ENCODE measurements around the gene MYCL. TPM values are rescaled to one million over a fixed set of nuclear protein-coding genes. Genes with fewer than 3 reads are reported as not detected.

The MYCL gene
- total RNA-seq, 4 donors from 2014 or later: 62.7 to 131 (median 95.1) TPM

DNA sequence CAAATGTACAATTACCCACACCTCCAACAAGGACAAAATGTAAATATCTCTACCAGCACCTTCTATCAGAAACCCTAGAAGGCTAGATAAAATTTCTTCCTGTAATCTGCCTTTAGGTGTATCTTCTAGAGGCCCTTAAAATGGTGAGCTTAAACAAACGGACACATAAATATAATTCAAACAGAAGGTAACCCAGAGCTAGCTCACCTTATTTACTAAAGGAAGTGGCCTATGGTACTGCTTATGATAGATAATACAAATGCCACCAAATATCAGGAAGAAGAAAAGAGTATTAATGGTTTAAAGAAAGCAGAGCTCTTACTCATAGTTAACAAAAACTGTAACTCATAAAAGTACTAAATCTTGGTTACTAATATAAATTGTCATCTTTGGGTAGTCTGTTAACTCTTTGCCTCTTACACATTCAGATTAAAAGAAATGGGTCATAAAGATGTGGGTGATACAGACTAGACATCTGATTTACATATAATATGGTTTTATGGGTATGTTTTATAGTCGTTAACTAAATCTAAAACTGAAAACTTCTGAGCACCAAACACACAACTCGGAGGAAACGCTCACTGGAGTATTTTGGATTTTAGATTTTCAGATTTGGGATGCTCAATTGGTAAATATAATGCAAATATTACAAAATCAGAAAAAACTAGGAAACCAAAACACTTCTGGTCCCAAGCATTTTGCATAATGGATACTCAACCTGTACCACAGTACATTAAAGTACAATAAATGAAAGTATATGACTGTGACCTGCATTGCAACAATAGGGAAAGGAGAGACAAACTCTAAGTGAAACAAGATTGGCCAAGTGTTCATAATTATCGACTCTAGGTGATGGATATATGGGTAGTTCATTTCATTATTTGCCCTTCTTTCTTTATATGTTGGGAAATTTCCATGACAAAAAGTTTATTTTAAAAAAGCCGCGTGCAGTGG, 41.6 kb downstream of the MYCL start:
- 88% methylated on average over 7 of the region's 7 CpGs for WGBS
- no peaks in the 10 kb centered on the region for H3K27me3 ChIP-seq
- no peak overlapping the region for H3K27ac ChIP-seq
- TF ChIP-seq, protein P1, sequence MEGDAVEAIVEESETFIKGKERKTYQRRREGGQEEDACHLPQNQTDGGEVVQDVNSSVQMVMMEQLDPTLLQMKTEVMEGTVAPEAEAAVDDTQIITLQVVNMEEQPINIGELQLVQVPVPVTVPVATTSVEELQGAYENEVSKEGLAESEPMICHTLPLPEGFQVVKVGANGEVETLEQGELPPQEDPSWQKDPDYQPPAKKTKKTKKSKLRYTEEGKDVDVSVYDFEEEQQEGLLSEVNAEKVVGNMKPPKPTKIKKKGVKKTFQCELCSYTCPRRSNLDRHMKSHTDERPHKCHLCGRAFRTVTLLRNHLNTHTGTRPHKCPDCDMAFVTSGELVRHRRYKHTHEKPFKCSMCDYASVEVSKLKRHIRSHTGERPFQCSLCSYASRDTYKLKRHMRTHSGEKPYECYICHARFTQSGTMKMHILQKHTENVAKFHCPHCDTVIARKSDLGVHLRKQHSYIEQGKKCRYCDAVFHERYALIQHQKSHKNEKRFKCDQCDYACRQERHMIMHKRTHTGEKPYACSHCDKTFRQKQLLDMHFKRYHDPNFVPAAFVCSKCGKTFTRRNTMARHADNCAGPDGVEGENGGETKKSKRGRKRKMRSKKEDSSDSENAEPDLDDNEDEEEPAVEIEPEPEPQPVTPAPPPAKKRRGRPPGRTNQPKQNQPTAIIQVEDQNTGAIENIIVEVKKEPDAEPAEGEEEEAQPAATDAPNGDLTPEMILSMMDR (IDR thresholded peaks at IDR 0.05): no peak
- TF ChIP-seq EP300 (IDR thresholded peaks at IDR 0.05) (no peak), POLR2AphosphoS5 (IDR thresholded peaks at IDR 0.05) (no peak), POLR2A (IDR thresholded peaks at IDR 0.05) (no peak)
- peaks cover 3% of the 10 kb centered on the region for H3K4me1 ChIP-seq
- H3K9me3 ChIP-seq: no peaks in the 10 kb centered on the region
- DNase-seq (ENCODE audit: low spot score in 2 of 2): no peak
- peaks cover 11% of the 10 kb centered on the region for H3K36me3 ChIP-seq
- no peak overlapping the region for H3K4me3 ChIP-seq

DNA sequence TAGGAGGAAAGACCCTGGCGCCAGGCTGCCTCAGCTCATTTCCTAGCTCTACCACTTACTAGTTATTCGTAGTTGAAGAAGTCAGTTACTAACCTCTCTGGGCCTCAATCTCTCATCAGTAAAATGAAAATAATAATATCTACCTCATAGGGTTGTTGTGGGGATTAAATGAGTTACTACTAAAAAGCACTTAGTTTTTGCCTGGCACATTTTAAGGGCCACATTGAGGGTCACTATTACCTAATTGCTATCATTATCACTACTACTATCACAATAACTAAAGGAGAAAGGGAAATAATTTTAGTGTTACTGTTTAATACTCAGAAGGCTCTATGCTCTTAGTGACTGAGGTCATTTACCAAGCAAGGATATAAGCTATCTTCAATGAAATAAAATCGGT, 43.4 kb downstream of the MYCL start:
- Histone ChIP-seq H3K9me3 (no peaks in the 10 kb centered on the region), H3K27me3 (no peaks in the 10 kb centered on the region), H3K4me3 (no peak overlapping the region), H3K4me1 (peaks cover 1% of the 10 kb centered on the region), H3K36me3 (peaks cover 18% of the 10 kb centered on the region), H3K27ac (no peak overlapping the region)
- WGBS: 85% methylated on average over 3 of the region's 3 CpGs
- DNase-seq (ENCODE audit: low spot score in 2 of 2): no peak
- TF ChIP-seq POLR2A (IDR thresholded peaks at IDR 0.05): no peak
- TF ChIP-seq, protein P1 (IDR thresholded peaks at IDR 0.05): no peak
- no peak for TF ChIP-seq EP300 (IDR thresholded peaks at IDR 0.05)
- TF ChIP-seq POLR2AphosphoS5 (IDR thresholded peaks at IDR 0.05): no peak

DNA sequence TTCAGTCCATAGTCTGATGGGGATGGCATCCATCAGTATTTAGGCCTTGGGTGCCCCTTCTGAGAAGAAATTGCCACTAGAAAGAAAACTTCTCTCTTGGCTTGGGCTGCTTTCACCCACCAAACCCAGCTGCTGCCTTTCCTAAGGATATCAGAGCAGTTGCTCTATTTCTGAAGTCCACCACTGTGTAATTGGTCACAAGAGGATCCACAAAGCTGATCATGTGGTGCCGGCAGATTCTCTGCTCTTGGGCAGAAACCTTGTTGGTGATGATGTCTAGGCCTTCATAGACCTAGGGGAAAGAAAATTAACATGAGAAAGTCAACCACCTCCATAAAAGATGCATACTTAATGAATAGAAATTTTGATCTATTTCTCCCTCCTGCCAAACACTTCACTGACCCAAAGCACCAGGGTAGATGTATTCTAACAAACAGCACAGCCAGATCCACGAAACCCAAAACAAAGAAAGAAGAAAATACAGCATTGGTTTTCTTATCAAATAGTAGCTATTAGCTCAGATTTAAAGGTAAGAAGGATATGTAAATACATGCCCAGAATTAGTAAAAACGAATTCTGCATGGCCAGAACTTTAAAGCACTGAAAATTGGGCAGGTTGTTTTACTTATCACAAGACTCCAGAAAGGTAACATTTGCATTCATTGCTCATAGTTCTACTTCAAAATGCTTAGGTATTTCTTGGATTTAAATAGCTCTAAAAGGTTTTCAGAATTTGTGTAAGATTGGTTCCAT, 44.4 kb downstream of the MYCL start:
- DNase-seq (ENCODE audit: low spot score in 2 of 2): no peak
- Histone ChIP-seq H3K9me3 (no peaks in the 10 kb centered on the region), H3K27me3 (no peaks in the 10 kb centered on the region), H3K4me3 (no peak overlapping the region), H3K4me1 (peaks cover 8% of the 10 kb centered on the region), H3K36me3 (peaks cover 18% of the 10 kb centered on the region), H3K27ac (no peak overlapping the region)
- WGBS: 86% methylated on average over 3 of the region's 3 CpGs
- TF ChIP-seq, protein P1 (IDR thresholded peaks at IDR 0.05): no peak
- TF ChIP-seq POLR2AphosphoS5 (IDR thresholded peaks at IDR 0.05) (no peak), EP300 (IDR thresholded peaks at IDR 0.05) (no peak), POLR2A (IDR thresholded peaks at IDR 0.05) (no peak)

DNA sequence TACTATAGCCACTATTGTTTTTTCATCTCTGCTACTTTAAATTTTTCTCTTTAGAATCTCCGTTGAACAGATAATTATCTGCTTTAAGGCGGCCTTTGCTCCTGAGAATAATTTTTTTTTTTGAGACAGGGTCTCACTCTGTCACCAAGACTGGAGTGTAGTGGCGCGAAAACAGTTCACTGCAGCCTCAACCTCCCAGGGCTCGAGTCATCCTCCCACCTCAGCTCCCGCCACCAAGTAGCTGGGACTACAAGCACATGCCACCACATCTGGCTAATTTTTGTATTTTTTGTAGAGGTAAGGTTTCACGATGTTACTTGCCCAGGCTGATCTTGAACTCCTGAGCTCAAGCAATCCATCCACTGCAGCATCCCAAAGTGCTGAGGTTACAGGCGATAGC, 47.0 kb downstream of the MYCL start:
- H3K36me3 ChIP-seq: peaks cover 15% of the 10 kb centered on the region
- H3K27me3 ChIP-seq: no peaks in the 10 kb centered on the region
- TF ChIP-seq POLR2A (IDR thresholded peaks at IDR 0.05) (no peak), POLR2AphosphoS5 (IDR thresholded peaks at IDR 0.05) (no peak), EP300 (IDR thresholded peaks at IDR 0.05) (no peak)
- TF ChIP-seq, protein P1 (IDR thresholded peaks at IDR 0.05): no peak
- DNase-seq (ENCODE audit: low spot score in 2 of 2): no peak
- H3K4me1 ChIP-seq: peaks cover 29% of the 10 kb centered on the region
- 97% methylated on average over 8 of the region's 8 CpGs for WGBS
- no peaks in the 10 kb centered on the region for H3K9me3 ChIP-seq
- no peak overlapping the region for H3K27ac ChIP-seq
- H3K4me3 ChIP-seq: no peak overlapping the region

DNA sequence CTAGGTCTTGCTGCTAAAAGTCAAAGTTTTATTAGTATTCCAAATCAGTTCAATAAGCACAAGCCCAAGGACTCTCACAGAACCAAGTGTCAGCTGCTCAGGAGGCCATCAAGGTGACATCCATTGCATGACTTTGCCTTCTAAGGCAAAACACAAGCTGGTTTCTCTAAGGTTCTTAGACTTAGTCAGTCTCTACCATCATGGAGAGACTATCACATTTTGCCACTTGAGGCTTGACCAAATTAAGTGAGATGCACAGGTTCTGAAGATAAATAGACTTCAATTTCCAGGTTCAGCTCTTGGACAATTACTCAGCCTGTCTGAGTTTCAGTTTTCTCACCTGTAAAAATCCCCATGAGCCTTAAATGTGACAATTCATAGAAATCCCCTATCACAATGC, 47.4 kb downstream of the MYCL start:
- Histone ChIP-seq H3K27ac (no peak overlapping the region), H3K4me3 (no peak overlapping the region), H3K9me3 (no peaks in the 10 kb centered on the region), H3K36me3 (peaks cover 15% of the 10 kb centered on the region), H3K27me3 (no peaks in the 10 kb centered on the region), H3K4me1 (peaks cover 33% of the 10 kb centered on the region)
- TF ChIP-seq EP300 (IDR thresholded peaks at IDR 0.05) (no peak), POLR2A (IDR thresholded peaks at IDR 0.05) (no peak), POLR2AphosphoS5 (IDR thresholded peaks at IDR 0.05) (no peak)
- TF ChIP-seq, protein P1 (IDR thresholded peaks at IDR 0.05): no peak
- DNase-seq (ENCODE audit: low spot score in 2 of 2): no peak

All from suprapubic skin (tissue), 4 donors.